Endothelial cell of umbilical vein (primary cell): ENCODE results near the gene NXPH4. TPM values are rescaled to one million over a fixed set of nuclear protein-coding genes. Genes with fewer than 3 reads are reported as not detected.
A peak's percentile ranks its signal among the peaks of the same experiment; 100 is the strongest.

Source experiments
- BruUV-seq: library from RNA; stranded (reverse); fragments of 400-500 nt; replicated peaks from 2 replicates; lab custom pipeline; 2021; lab: Mats Ljungman, UMichigan
- CTCF ChIA-PET: fragments of 300-600, 350-600 bp; sonication (Branson Sonifier 250); formaldehyde crosslinking; loops from one replicate; lab custom pipeline; 2021; ENCODE audit warnings: antibody characterized with exemption, inconsistent platforms; lab: Charles Lee
- POLR2A ChIA-PET: fragments of 300-600, 350-600 bp; sonication (Branson Sonifier 250); formaldehyde crosslinking; loops from one replicate; lab custom pipeline; 2021; ENCODE audit warnings: antibody characterized with exemption, inconsistent platforms; lab: Charles Lee
- DNase-seq: peaks from one replicate; pipeline ENCODE4 v3.0.0-alpha.2; 2011; ENCODE audit warnings: low read depth, low spot score
- FAIRE-seq: peaks from 2 replicates; lab custom pipeline; 2011; peaks lifted over from hg19 to GRCh38; lab: Jason Lieb, UNC
- H2AFZ ChIP-seq: 2 replicates; pipeline ENCODE4 v1.6.0; 2012; ENCODE audit warnings: low read depth, low read length, control low read depth, inconsistent platforms
- H3K27ac ChIP-seq: 2 replicates; pipeline ENCODE4 v1.5.1; 2011; ENCODE audit warnings: low read depth, mild to moderate bottlenecking, control low read depth, low read length, moderate library complexity; ENCODE audit not compliant: insufficient read depth
- H3K27me3 ChIP-seq, 2 experiments: 2 replicates each; pipeline versions ENCODE4 v1.6.0 to v1.6.1; 2011; ENCODE audit warnings: low read length in 2 of 2, mixed read lengths in 1 of 2; ENCODE audit not compliant: control insufficient read depth in 2 of 2, insufficient read depth in 2 of 2
- H3K36me3 ChIP-seq, 2 experiments: 2 replicates in 1 of 2; 3 replicates in 1 of 2; pipeline ENCODE4 v1.5.1; 2011; ENCODE audit warnings: low read length in 2 of 2, mild to moderate bottlenecking in 1 of 2, moderate library complexity in 1 of 2; ENCODE audit not compliant: control insufficient read depth in 2 of 2, insufficient read depth in 2 of 2; ENCODE audit errors: extremely low read depth in 1 of 2
- H3K4me1 ChIP-seq: 3 replicates; pipeline ENCODE4 v1.5.1; 2011; ENCODE audit warnings: mild to moderate bottlenecking, low read length; ENCODE audit not compliant: control insufficient read depth, insufficient read depth; ENCODE audit errors: extremely low read depth
- H3K4me2 ChIP-seq: 2 replicates; pipeline ENCODE4 v1.6.1; 2011; ENCODE audit warnings: low read length, control low read depth, mixed read lengths; ENCODE audit not compliant: insufficient read depth
- H3K4me3 ChIP-seq, 3 experiments: fragments of 200-600 bp in 1 of 3; sonication (generic), shearing (Covaris generic) in 1 of 3; replicated peaks in 1 of 3; 2 replicates each; pipeline ENCODE4 v1.5.1; 2011 to 2016; ENCODE audit warnings: control low read depth in 3 of 3, low read length in 3 of 3, mild to moderate bottlenecking in 2 of 3, inconsistent platforms in 1 of 3, low read depth in 1 of 3, moderate library complexity in 1 of 3; ENCODE audit not compliant: insufficient read depth in 1 of 3
- H3K79me2 ChIP-seq: 2 replicates; pipeline ENCODE4 v1.6.0; 2012; ENCODE audit warnings: low read length, inconsistent platforms; ENCODE audit not compliant: control insufficient read depth, insufficient read depth
- H3K9ac ChIP-seq: replicated peaks from 2 replicates; pipeline ENCODE3; 2011; ENCODE audit warnings: low read length, control low read depth; ENCODE audit not compliant: insufficient read depth; ENCODE audit errors: extremely low read depth
- H3K9me1 ChIP-seq: replicated peaks from 3 replicates; pipeline ENCODE4 v1.6.0; 2011; ENCODE audit warnings: mild to moderate bottlenecking, low read length; ENCODE audit not compliant: control insufficient read depth, insufficient read depth; ENCODE audit errors: extremely low read depth
- H3K9me3 ChIP-seq: replicated peaks from 2 replicates; pipeline ENCODE4 v1.5.1; 2012; ENCODE audit warnings: low read length, inconsistent platforms; ENCODE audit not compliant: control insufficient read depth, insufficient read depth
- H4K20me1 ChIP-seq: replicated peaks from 2 replicates; pipeline ENCODE3; 2011; ENCODE audit warnings: mild to moderate bottlenecking, low read length; ENCODE audit not compliant: control insufficient read depth, insufficient read depth; ENCODE audit errors: extremely low read depth
- CTCF ChIP-seq, 2 donors: IDR thresholded peaks; 1 replicate in 1 of 2; 2 replicates in 1 of 2; pipeline ENCODE4 v1.5.1; 2011; ENCODE audit warnings: low read length in 2 of 2, mild to moderate bottlenecking in 2 of 2, moderate library complexity in 2 of 2, control low read depth in 1 of 2, inconsistent platforms in 1 of 2, low read depth in 1 of 2; ENCODE audit not compliant: insufficient read depth in 1 of 2; ENCODE audit errors: extremely low read depth in 1 of 2
- FOS ChIP-seq: IDR thresholded peaks from 2 replicates; pipeline ENCODE4 v1.6.1; 2011; ENCODE audit warnings: mild to moderate bottlenecking, low read length, moderate library complexity, borderline replicate concordance; ENCODE audit not compliant: insufficient read depth
- JUN ChIP-seq: IDR thresholded peaks from 2 replicates; pipeline ENCODE4 v1.6.1; 2011; ENCODE audit warnings: borderline replicate concordance, low read depth; ENCODE audit not compliant: insufficient read length, insufficient read depth
- MAX ChIP-seq: IDR thresholded peaks from 2 replicates; pipeline ENCODE4 v1.6.1; 2011; ENCODE audit not compliant: insufficient read depth, insufficient read length
- MYC ChIP-seq: IDR thresholded peaks from one replicate; pipeline ENCODE4 v1.6.1; 2011; ENCODE audit warnings: mild to moderate bottlenecking, low read depth, low read length
- POLR2A ChIP-seq: IDR thresholded peaks from 2 replicates; pipeline ENCODE4 v1.6.1; 2012; ENCODE audit warnings: low read depth, mild to moderate bottlenecking, control low read depth, low read length
- POLR2AphosphoS5 ChIP-seq: IDR thresholded peaks from 2 replicates; pipeline ENCODE4 v1.6.1; 2012; ENCODE audit warnings: low read depth, mild to moderate bottlenecking, control low read depth, low read length, moderate library complexity; ENCODE audit not compliant: insufficient read depth
- dilution Hi-C: fragments of 300-500 bp; cut with MboI; formaldehyde crosslinking; loops from one replicate; pipeline ENCODE4 v1.15.0; 2019; ENCODE audit warnings: low sequenced_read_pairs; ENCODE audit not compliant: extremely low pct_ligation_motif_present
- intact Hi-C: fragments of 100-400 bp; cut with micrococcal nuclease; formaldehyde crosslinking; loops from one replicate; pipeline ENCODE4 v1.10.0; 2022
- polyA plus RNA-seq, 4 experiments: library from polyadenylated mRNA; depleted of rRNA in 3 of 4; stranded (reverse) in 3 of 4; unstranded in 1 of 4; fragments of >200 nt; gene quantifications; 2 replicates each; pipeline versions ENCODE4 v1.2.1 to v1.2.3, GENCODE V29; 2011 to 2012; ENCODE audit warnings: missing spikeins in 1 of 4
- total RNA-seq: library from RNA; stranded (reverse); gene quantifications from 2 replicates; pipeline ENCODE4 v1.2.3, GENCODE V29; 2021

Gene NXPH4
- total and polyA plus RNA-seq, 2 donors (not counting 3 experiments of a cell fraction or from before 2014, with no cell fraction given) = 0.07 TPM; not detected in 1

GRCh38 chr12:57214398-57214781 is 2.2 kb upstream of the NXPH4 start:
- Histone ChIP-seq H3K27me3 (peaks cover 48 to 54% of the 10 kb centered on the region in 2 experiments), H3K36me3 (no peaks in the 10 kb centered on the region), H3K9ac (no peak overlapping the region), H3K9me3 (no peaks in the 10 kb centered on the region), H3K4me1 (peaks cover 2% of the 10 kb centered on the region), H3K27ac (no peak overlapping the region), H4K20me1 (no peaks in the 10 kb centered on the region), H3K4me3 (no peak overlapping the region), H3K9me1 (no peaks in the 10 kb centered on the region), H2AFZ (no peak overlapping the region), H3K4me2 (no peak overlapping the region), H3K79me2 (no peaks in the 10 kb centered on the region)
- intact Hi-C loops = loop anchor here (1.0 kb wide), 1 partner anchor 25 kb away; no protein-coding TSS in a partner anchor
- no peak for TF ChIP-seq MAX
- peak; percentile 65 to 88 for TF ChIP-seq CTCF (IDR thresholded peaks at IDR 0.05; ENCODE audit: extremely low read depth in 1 of 2, insufficient read depth in 1 of 2, low read depth in 1 of 2, low read length in 2 of 2)
- no peak for TF ChIP-seq JUN
- no peak for TF ChIP-seq FOS
- no peak for TF ChIP-seq POLR2AphosphoS5
- TF ChIP-seq MYC = no peak
- no peak for TF ChIP-seq POLR2A
- ChIA-PET POLR2A (no interaction called here), CTCF (interaction anchor here (1.2 to 4.7 kb wide), 12 partner anchors 11 to 86 kb away, joined by 3 to 214 read pairs (median 8); partner anchors contain the start of genes LRP1, SHMT2 and STAC3)
- FAIRE-seq = peak; percentile 86
- BruUV-seq = no TSS peak
- peak; percentile 49 for DNase-seq
- dilution Hi-C loops = no loop called here
